GM12878 (cell line): ENCODE data around the gene RARB. TPM values are rescaled to one million over a fixed set of nuclear protein-coding genes. Genes with fewer than 3 reads are reported as not detected.

Experiments used
- ATAC-seq: fragments of 200-7000 bp; cut with Tn5 transposase; 3 replicates; pipeline ENCODE4 v1.9.1; 2020; ENCODE audit warnings: mild to moderate bottlenecking, moderate library complexity
- BruUV-seq: library from RNA; stranded (reverse); fragments of 400-500 nt; replicated peaks from 2 replicates; lab custom pipeline; 2021; lab: Mats Ljungman, UMichigan
- CTCF ChIA-PET: fragments of 300-600 bp; sonication (Branson Sonifier 250); formaldehyde crosslinking; extraction: SDS; loops from one replicate; lab custom pipeline; 2021; ENCODE audit warnings: inconsistent platforms; lab: Yijun Ruan, JAX
- POLR2A ChIA-PET: fragments of 350-600 bp; formaldehyde crosslinking; extraction: SDS; loops from one replicate; lab custom pipeline; 2021; ENCODE audit warnings: inconsistent platforms; lab: Charles Lee
- RAD21 ChIA-PET: fragments of 300-600 bp; sonication (Branson Sonifier 250); formaldehyde crosslinking; loops from one replicate; lab custom pipeline; 2023; ENCODE audit warnings: antibody characterized with exemption; ENCODE audit not compliant: unreplicated experiment; lab: Charles Lee
- SMC1A ChIA-PET: fragments of 300-600 bp; sonication (Branson Sonifier 250); formaldehyde crosslinking; loops from one replicate; lab custom pipeline; 2023; ENCODE audit not compliant: unreplicated experiment, uncharacterized antibody; lab: Charles Lee
- DNase-seq: peaks from one replicate; pipeline ENCODE4 v3.0.0-alpha.2; 2011; ENCODE audit warnings: low read depth, low spot score
- FAIRE-seq: peaks from 3 replicates; lab custom pipeline; 2011; peaks lifted over from hg19 to GRCh38; lab: Jason Lieb, UNC
- H2AFZ ChIP-seq: 2 replicates; pipeline ENCODE4 v1.6.0; 2011; ENCODE audit warnings: low read depth, low read length, control low read depth; ENCODE audit not compliant: control insufficient read depth
- H3K27ac ChIP-seq: 2 replicates; pipeline ENCODE4 v1.5.1; 2011; ENCODE audit warnings: control low read depth; ENCODE audit not compliant: control insufficient read depth, insufficient read depth
- H3K27me3 ChIP-seq, 2 experiments: replicated peaks in 1 of 2; 2 replicates each; pipeline versions ENCODE4 v1.6.0 to v1.6.1; 2011; ENCODE audit warnings: low read length in 1 of 2; ENCODE audit not compliant: control insufficient read depth in 2 of 2, insufficient read depth in 2 of 2
- H3K36me3 ChIP-seq, 2 experiments: 2 replicates each; pipeline ENCODE4 v1.5.1; 2011; ENCODE audit warnings: low read length in 1 of 2; ENCODE audit not compliant: control insufficient read depth in 2 of 2, insufficient read depth in 2 of 2
- H3K4me1 ChIP-seq: 2 replicates; pipeline ENCODE4 v1.6.1; 2011; ENCODE audit warnings: mild to moderate bottlenecking, low read length, moderate library complexity, mixed read lengths; ENCODE audit not compliant: control insufficient read depth, insufficient read depth
- H3K4me2 ChIP-seq: 2 replicates; pipeline ENCODE4 v1.6.0; 2011; ENCODE audit warnings: control low read depth; ENCODE audit not compliant: control insufficient read depth, insufficient read depth
- H3K4me3 ChIP-seq: fragments of 200-600 bp; sonication (generic); 2 replicates; pipeline ENCODE4 v1.5.1; 2016
- H3K79me2 ChIP-seq: 2 replicates; pipeline ENCODE4 v1.6.0; 2011; ENCODE audit warnings: low read length; ENCODE audit not compliant: control insufficient read depth, insufficient read depth
- H3K9ac ChIP-seq: 2 replicates; pipeline ENCODE4 v1.8.0; 2011; ENCODE audit warnings: low read length, control low read depth, mixed read lengths; ENCODE audit not compliant: control insufficient read depth, insufficient read depth
- H3K9me3 ChIP-seq: replicated peaks from 3 replicates; pipeline ENCODE4 v1.5.1; 2011; ENCODE audit warnings: mild to moderate bottlenecking, low read length; ENCODE audit not compliant: control insufficient read depth, insufficient read depth
- H4K20me1 ChIP-seq: 2 replicates; pipeline ENCODE4 v1.6.0; 2011; ENCODE audit not compliant: control insufficient read depth, insufficient read depth
- ASH2L ChIP-seq: fragments of 300-600, 200-600 bp; sonication (generic); IDR thresholded peaks from 2 replicates; pipeline ENCODE4 v1.6.1; 2017; ENCODE audit warnings: low read depth, mild to moderate bottlenecking, borderline replicate concordance
- KAT2A ChIP-seq: conservative IDR thresholded peaks from 2 replicates; pipeline ENCODE4 v1.6.1; 2011; ENCODE audit warnings: low read depth, low read length; ENCODE audit not compliant: control insufficient read depth
- NBN ChIP-seq: fragments of 450-650 bp; IDR thresholded peaks from 2 replicates; pipeline ENCODE4 v1.6.1; 2016
- PML ChIP-seq: IDR thresholded peaks from 2 replicates; pipeline ENCODE4 v1.6.1; 2012; ENCODE audit warnings: low read length, inconsistent platforms
- RAD21 ChIP-seq: IDR thresholded peaks from 2 replicates; pipeline ENCODE4 v1.6.1; 2011; ENCODE audit warnings: mild to moderate bottlenecking, low read depth, low read length, moderate library complexity; ENCODE audit not compliant: insufficient read depth
- RAD51 ChIP-seq: fragments of 450-650 bp; IDR thresholded peaks from 2 replicates; pipeline ENCODE4 v1.6.1; 2016; ENCODE audit warnings: moderate library complexity, mild to moderate bottlenecking, inconsistent platforms
- SKIL ChIP-seq: fragments of 450-650 bp; IDR thresholded peaks from 2 replicates; pipeline ENCODE4 v1.6.1; 2017; ENCODE audit warnings: mild to moderate bottlenecking, low read depth, inconsistent platforms; ENCODE audit not compliant: poor library complexity, severe bottlenecking
- TCF7 ChIP-seq: IDR thresholded peaks from 2 replicates; pipeline ENCODE4 v1.6.1; 2014; ENCODE audit warnings: antibody characterized with exemption, borderline replicate concordance
- ZNF24 ChIP-seq: fragments of 450-650 bp; IDR thresholded peaks from 2 replicates; pipeline ENCODE4 v1.6.1; 2017; ENCODE audit warnings: antibody characterized with exemption, mild to moderate bottlenecking
- WGBS: methylation state at CpG from one replicate; pipeline ENCODE4 v1.1.6; 2016; ENCODE audit warnings: low lambda C conversion rate; ENCODE audit not compliant: insufficient replicate concordance, insufficient coverage; ENCODE audit errors: missing lambda C conversion rate; 5-methylcytosine and 5-hydroxymethylcytosine counted together
- in situ Hi-C: fragments of 300-500 bp; cut with MboI; formaldehyde crosslinking; loops from 9 replicates; pipeline ENCODE4 v1.14.3; 2018; ENCODE audit warnings: mixed read lengths
- intact Hi-C: fragments of 100-400 bp; cut with micrococcal nuclease; formaldehyde crosslinking; loops from one replicate; pipeline ENCODE4 v1.14.2; 2022; ENCODE audit not compliant: unreplicated experiment
- polyA plus RNA-seq, 11 experiments: library from polyadenylated mRNA; depleted of rRNA in 4 of 11; unstranded in 6 of 11; stranded (reverse) in 5 of 11; fragments of >200 nt; fragmentation: Nextera tagmentation in 4 of 11; fragmentation: Illumina TruSeq in 1 of 11; extraction: Ambion mirVana in 4 of 11; extraction: Trizol in 1 of 11; gene quantifications; 1 replicate in 1 of 11; 2 replicates in 10 of 11; pipeline versions ENCODE4 v1.2.1 to v1.2.3, GENCODE V29; 2011 to 2016; ENCODE audit warnings: inconsistent platforms in 2 of 11, missing spikeins in 2 of 11, low read depth in 1 of 11
- total RNA-seq, 4 experiments: library from RNA; depleted of rRNA in 3 of 4; stranded (reverse); fragments of >200 nt in 3 of 4; fragmentation: Illumina TruSeq in 1 of 4; extraction: Trizol in 1 of 4; gene quantifications; 2 replicates each; pipeline versions ENCODE4 v1.2.1 to v1.2.3, GENCODE V29; 2013 to 2021

The RARB gene
- total and polyA plus RNA-seq, 10 of the 15 experiments (the other 5 are each of a cell fraction or from before 2014, with no cell fraction given): 0.05 to 0.06 TPM; not detected in 8

GRCh38 chr3:25384471-25384870 lies 43.6 kb upstream of the RARB start (continued):
- TF ChIP-seq SKIL (no peak), RAD51 (no peak), ASH2L (no peak), NBN (no peak), RAD21 (no peak)

GRCh38 chr3:25385807-25386460 lies 42.1 kb upstream of the RARB start:
- no peaks in the 10 kb centered on the region for H3K79me2 ChIP-seq
- intact Hi-C loops: no loop called here
- H4K20me1 ChIP-seq: no peaks in the 10 kb centered on the region
- no peak overlapping the region for H3K4me2 ChIP-seq
- SMC1A ChIA-PET: no interaction called here
- CTCF ChIA-PET: interaction anchor here (0.7 kb wide), 1 partner anchor 62 kb away, joined by 4 read pairs; no protein-coding TSS in a partner anchor
- POLR2A ChIA-PET: no interaction called here
- DNase-seq: no peak
- 13% methylated on average over 9 of the region's 9 CpGs for WGBS
- RAD21 ChIA-PET: no interaction called here
- H3K4me1 ChIP-seq: no peaks in the 10 kb centered on the region
- H3K27me3 ChIP-seq: no peaks in the 10 kb centered on the region; a peak in 1 of 4 replicates
- TF ChIP-seq ZNF24 (no peak), TCF7 (no peak), KAT2A (no peak), PML (no peak)
- TF ChIP-seq, all 136 proteins: peak for 0
- no peaks in the 10 kb centered on the region for H3K9me3 ChIP-seq
- in situ Hi-C loops: no loop called here
- no peak for FAIRE-seq
- H3K9ac ChIP-seq: no peak overlapping the region
- H3K4me3 ChIP-seq: no peak overlapping the region
- no peaks in the 10 kb centered on the region for H3K36me3 ChIP-seq
- no TSS peak for BruUV-seq
- no peak overlapping the region for H2AFZ ChIP-seq
- ATAC-seq: no peak
- no peak overlapping the region for H3K27ac ChIP-seq
